ENCODE measurements around the gene CENPVL1. TPM values are rescaled to one million over a fixed set of nuclear protein-coding genes. Genes with fewer than 3 reads are reported as not detected.
"Not testable (repeated sequence)": the region's sequence is repeated elsewhere in the genome, so short reads cannot be mapped to it uniquely, and the experiment has no call there.

Gene CENPVL1
- total RNA-seq, 4 donors from 2014 or later: not detected

DNA sequence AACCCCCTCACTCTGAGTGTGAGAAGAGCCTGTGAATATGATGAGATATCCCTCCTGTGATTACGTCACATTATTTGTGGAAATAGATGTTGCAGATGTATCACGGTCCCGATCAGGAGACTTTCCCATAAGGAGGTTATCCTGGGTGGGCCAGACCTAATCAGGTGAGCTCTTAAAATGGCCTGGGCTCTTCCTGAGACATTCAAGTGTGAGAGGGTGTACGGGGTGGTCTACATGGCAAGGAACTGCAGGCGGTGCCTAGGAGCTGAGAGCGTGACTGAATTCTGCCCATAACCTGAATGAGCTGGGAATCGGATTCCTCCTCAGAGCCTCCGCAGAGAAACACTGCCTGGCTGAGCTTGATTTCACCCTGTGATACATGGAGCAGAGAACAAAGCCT, 12.9 kb upstream of the CENPVL1 start:
- H3K4me3 ChIP-seq: no peak overlapping the region
- DNase-seq (ENCODE audit: low spot score in 2 of 2): no peak
- no peak overlapping the region for H3K27ac ChIP-seq
- WGBS, 2 donors: 86 to 91% methylated on average over 5 to 8 of the region's 8 CpGs
- H3K9me3 ChIP-seq: no peaks in the 10 kb centered on the region
- H3K27me3 ChIP-seq: peaks cover 0 to 12% of the 10 kb centered on the region in 2 donors
- no peaks in the 10 kb centered on the region for H3K4me1 ChIP-seq
- no peak for TF ChIP-seq POLR2A (IDR thresholded peaks at IDR 0.05)
- TF ChIP-seq, protein P1, sequence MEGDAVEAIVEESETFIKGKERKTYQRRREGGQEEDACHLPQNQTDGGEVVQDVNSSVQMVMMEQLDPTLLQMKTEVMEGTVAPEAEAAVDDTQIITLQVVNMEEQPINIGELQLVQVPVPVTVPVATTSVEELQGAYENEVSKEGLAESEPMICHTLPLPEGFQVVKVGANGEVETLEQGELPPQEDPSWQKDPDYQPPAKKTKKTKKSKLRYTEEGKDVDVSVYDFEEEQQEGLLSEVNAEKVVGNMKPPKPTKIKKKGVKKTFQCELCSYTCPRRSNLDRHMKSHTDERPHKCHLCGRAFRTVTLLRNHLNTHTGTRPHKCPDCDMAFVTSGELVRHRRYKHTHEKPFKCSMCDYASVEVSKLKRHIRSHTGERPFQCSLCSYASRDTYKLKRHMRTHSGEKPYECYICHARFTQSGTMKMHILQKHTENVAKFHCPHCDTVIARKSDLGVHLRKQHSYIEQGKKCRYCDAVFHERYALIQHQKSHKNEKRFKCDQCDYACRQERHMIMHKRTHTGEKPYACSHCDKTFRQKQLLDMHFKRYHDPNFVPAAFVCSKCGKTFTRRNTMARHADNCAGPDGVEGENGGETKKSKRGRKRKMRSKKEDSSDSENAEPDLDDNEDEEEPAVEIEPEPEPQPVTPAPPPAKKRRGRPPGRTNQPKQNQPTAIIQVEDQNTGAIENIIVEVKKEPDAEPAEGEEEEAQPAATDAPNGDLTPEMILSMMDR (IDR thresholded peaks at IDR 0.05): no peak
- H3K36me3 ChIP-seq: no peaks in the 10 kb centered on the region

DNA sequence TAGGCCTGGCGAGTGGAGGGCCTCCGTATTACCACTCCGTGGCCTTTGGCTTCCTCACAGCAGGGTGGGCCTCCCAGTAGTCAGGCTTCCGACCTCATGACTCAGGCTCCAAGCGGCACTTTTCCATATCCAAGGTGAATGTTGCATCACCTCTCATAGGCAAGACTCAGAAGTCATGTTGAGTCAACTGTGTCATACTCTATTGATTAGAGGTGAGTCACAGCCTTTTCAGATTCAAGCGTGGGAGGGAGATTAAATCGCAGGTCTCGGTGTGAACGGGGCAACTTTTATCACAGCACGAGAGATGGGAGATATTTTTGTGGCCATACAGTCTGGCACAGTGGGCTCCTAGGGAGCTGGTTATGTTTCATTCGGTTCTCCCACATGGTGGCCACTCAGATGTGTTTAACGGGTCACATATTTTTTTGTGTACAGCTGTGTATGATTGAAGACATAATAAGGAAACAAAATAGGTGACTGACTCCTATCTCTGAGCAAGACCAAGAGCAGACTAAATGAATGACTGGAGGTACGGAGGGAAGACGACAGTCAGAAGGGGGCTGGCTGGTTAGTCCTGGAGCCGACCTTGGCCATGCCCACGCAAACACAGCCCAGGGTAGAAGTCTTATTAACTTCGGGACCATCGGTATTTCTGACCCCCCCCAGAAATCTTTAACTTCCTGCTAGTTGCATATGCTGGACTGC, 2.8 kb downstream of the CENPVL1 start:
- not testable (repeated sequence) for H3K4me3 ChIP-seq; DNase-seq (ENCODE audit: low spot score in 2 of 2); H3K36me3 ChIP-seq; H3K27me3 ChIP-seq; H3K4me1 ChIP-seq; H3K27ac ChIP-seq; H3K9me3 ChIP-seq
- WGBS, 2 donors: no CpG with 5 or more reads among the region's 18 CpGs

DNA sequence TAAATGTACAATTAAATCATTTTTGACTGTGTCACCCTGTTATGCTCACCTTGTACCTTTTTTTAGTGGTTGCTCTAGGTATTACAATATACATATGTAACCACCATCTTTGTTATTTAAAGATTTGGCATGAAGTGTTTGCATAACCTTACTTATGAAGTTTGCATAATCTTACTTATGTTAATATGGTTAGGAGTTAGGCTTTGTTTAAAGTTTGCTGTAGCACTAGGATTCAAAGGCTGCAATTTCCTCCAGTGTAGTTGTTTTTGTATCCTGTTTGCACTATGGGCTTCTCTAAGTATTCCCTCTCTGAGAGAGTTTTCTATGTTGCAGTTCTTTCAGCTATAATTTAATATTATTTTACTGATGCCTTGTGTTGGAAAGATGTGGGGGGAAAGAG, 17.9 kb downstream of the CENPVL1 start:
- Histone ChIP-seq H3K4me1 (no peaks in the 10 kb centered on the region), H3K9me3 (no peaks in the 10 kb centered on the region), H3K27ac (no peak overlapping the region), H3K4me3 (no peak overlapping the region), H3K36me3 (no peaks in the 10 kb centered on the region), H3K27me3 (peaks cover 0 to 43% of the 10 kb centered on the region in 2 donors)
- DNase-seq (ENCODE audit: low spot score in 2 of 2): no peak
- TF ChIP-seq, protein P1 (IDR thresholded peaks at IDR 0.05): no peak
- TF ChIP-seq EP300 (IDR thresholded peaks at IDR 0.05) (no peak), POLR2A (IDR thresholded peaks at IDR 0.05) (no peak)

DNA sequence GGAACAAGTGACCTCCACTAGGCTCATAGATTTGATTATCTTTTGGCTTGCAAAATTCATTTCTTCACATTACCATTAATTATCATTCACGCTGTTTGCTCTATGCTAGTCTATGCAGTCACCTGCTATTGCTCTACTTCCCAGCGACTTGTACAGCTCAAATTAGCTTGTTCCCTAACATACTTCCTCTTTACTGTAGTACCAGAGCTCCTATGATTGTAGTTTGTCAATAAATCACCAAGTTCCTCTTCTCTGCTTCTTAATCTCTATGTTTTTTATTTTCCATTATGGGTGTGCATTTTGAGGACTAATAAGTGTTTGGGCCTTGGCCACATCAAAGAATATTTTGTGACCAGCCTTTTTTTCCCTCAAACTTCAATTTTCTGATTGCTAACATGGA, 26.8 kb downstream of the CENPVL1 start:
- no peak for TF ChIP-seq EP300 (IDR thresholded peaks at IDR 0.05)
- TF ChIP-seq, protein P1 (IDR thresholded peaks at IDR 0.05): no peak
- H3K9me3 ChIP-seq: no peaks in the 10 kb centered on the region
- no peaks in the 10 kb centered on the region for H3K36me3 ChIP-seq
- H3K27me3 ChIP-seq: peaks cover 0 to 34% of the 10 kb centered on the region in 2 donors
- no peak for DNase-seq (ENCODE audit: low spot score in 2 of 2)
- no peak overlapping the region for H3K27ac ChIP-seq
- no peak overlapping the region for H3K4me3 ChIP-seq
- H3K4me1 ChIP-seq: no peaks in the 10 kb centered on the region
- WGBS, 2 donors: 68 to 80% methylated on average over 2 of the region's 2 CpGs

DNA sequence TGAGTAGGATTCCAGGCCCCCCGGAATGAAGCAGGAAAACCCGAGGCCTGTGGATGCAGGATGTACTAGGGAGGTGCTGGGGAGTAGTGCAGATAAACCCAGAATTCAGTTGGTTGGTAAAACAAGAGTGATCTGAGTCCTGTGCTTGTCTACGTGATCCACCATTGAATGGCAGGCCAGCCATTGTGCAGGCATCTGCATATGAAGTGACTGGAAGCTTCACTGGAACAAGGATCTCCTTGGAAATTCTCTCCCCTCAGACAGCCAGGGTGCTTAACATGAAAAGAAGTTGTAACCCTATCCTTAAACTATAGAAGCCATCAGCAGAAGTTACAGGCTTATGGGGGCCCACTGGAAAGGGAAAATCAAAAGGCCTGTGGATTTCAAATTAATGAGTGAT, 32.3 kb downstream of the CENPVL1 start:
- peaks cover 0 to 16% of the 10 kb centered on the region in 2 donors for H3K27me3 ChIP-seq
- peak overlapping the region in 2 of 4 donors; percentile 56 to 72 for H3K4me3 ChIP-seq
- no peak for DNase-seq (ENCODE audit: low spot score in 2 of 2)
- no peak for TF ChIP-seq EP300 (IDR thresholded peaks at IDR 0.05)
- TF ChIP-seq, protein P1 (IDR thresholded peaks at IDR 0.05): no peak
- no peak for TF ChIP-seq POLR2A (IDR thresholded peaks at IDR 0.05)
- 62 to 76% methylated on average over 3 of the region's 3 CpGs for WGBS, 2 donors
- peaks cover 0 to 9% (median 0%) of the 10 kb centered on the region in 3 donors for H3K36me3 ChIP-seq
- H3K9me3 ChIP-seq: peaks cover 0 to 8% (median 0%) of the 10 kb centered on the region in 4 donors
- peak overlapping the region in 1 of 4 donors; percentile 84 for H3K27ac ChIP-seq
- peaks cover 0 to 5% (median 0%) of the 10 kb centered on the region in 4 donors for H3K4me1 ChIP-seq

Measured in tibial nerve (tissue), 4 donors.